T-cell (primary cell): Measurements from ENCODE around the gene ZC3H6. TPM values are rescaled to one million over a fixed set of nuclear protein-coding genes. Genes with fewer than 3 reads are reported as not detected.

ENCODE experiments used
- ATAC-seq, 4 experiments: fragments of 200-7000 bp in 3 of 4; fragments of 150-1000 bp in 1 of 4; cut with Tn5 transposase; replicated peaks in 1 of 4; 1 replicate in 3 of 4; 2 replicates in 1 of 4; pipeline ENCODE4 v1.10.0; 2021; ENCODE audit warnings: moderate library complexity in 3 of 4, mild to moderate bottlenecking in 2 of 4, moderate number of reproducible peaks in 1 of 4
- CTCF ChIA-PET, 2 donors: fragments of 300-600 bp; sonication (Branson Sonifier 250); formaldehyde crosslinking; loops; one replicate each; lab custom pipeline; 2022; ENCODE audit warnings: antibody characterized with exemption in 2 of 2; lab: Charles Lee
- POLR2A ChIA-PET, 2 donors: fragments of 300-600 bp; sonication (Branson Sonifier 250); formaldehyde crosslinking; loops; one replicate each; lab custom pipeline; 2022; ENCODE audit warnings: antibody characterized with exemption in 2 of 2; lab: Charles Lee
- DNase-seq, 35 experiments: peaks; one replicate each; pipeline versions ENCODE4 v3.0.0 to v3.0.0-alpha.2; 2013 to 2023
- H3K27ac ChIP-seq: one replicate; pipeline ENCODE4 v1.5.1; 2013; ENCODE audit warnings: low read length
- H3K27me3 ChIP-seq, 2 experiments: replicated peaks in 1 of 2; 1 replicate in 1 of 2; 2 replicates in 1 of 2; pipeline versions ENCODE4 v1.6.1 to v1.7.0; 2013; ENCODE audit warnings: low read length in 1 of 2, mixed read lengths in 1 of 2; ENCODE audit not compliant: control insufficient read depth in 2 of 2, insufficient read depth in 2 of 2; ENCODE audit errors: extremely low read depth in 1 of 2
- H3K36me3 ChIP-seq, 2 donors: 1 replicate in 1 of 2; 2 replicates in 1 of 2; pipeline versions ENCODE4 v1.6.1 to v1.7.0; 2013; ENCODE audit warnings: low read length in 1 of 2; ENCODE audit not compliant: control insufficient read depth in 2 of 2, insufficient read depth in 1 of 2; ENCODE audit errors: extremely low read depth in 1 of 2
- H3K4me1 ChIP-seq, 2 experiments: 1 replicate in 1 of 2; 2 replicates in 1 of 2; pipeline versions ENCODE4 v1.6.1 to v1.7.0; 2013; ENCODE audit warnings: low read length in 2 of 2, mixed read lengths in 1 of 2; ENCODE audit not compliant: insufficient read depth in 2 of 2, control insufficient read depth in 1 of 2; ENCODE audit errors: extremely low read depth in 1 of 2
- H3K4me3 ChIP-seq, 2 donors: 1 replicate in 1 of 2; 2 replicates in 1 of 2; pipeline versions ENCODE4 v1.5.1 to v1.7.0; 2013; ENCODE audit warnings: mild to moderate bottlenecking in 2 of 2, low read length in 1 of 2, moderate library complexity in 1 of 2; ENCODE audit not compliant: control insufficient read depth in 1 of 2; ENCODE audit errors: extremely low read depth in 1 of 2
- H3K9me3 ChIP-seq: 2 replicates; pipeline ENCODE4 v1.7.0; 2013
- H3K27ac Mint-ChIP-seq, 2 donors: one replicate each; pipeline ENCODE4 v1.8.0; 2020 to 2021; ENCODE audit warnings: mild to moderate bottlenecking in 2 of 2, mixed read lengths in 2 of 2
- H3K27me3 Mint-ChIP-seq, 2 donors: one replicate each; pipeline ENCODE4 v1.8.0; 2021 to 2022; ENCODE audit warnings: mixed read lengths in 2 of 2
- H3K36me3 Mint-ChIP-seq: one replicate; pipeline ENCODE4 v1.8.0; 2021; ENCODE audit warnings: mixed read lengths
- H3K4me1 Mint-ChIP-seq, 3 donors: one replicate each; pipeline ENCODE4 v1.8.0; 2020 to 2022; ENCODE audit warnings: mixed read lengths in 3 of 3, mild to moderate bottlenecking in 1 of 3
- H3K4me3 Mint-ChIP-seq, 3 donors: one replicate each; pipeline ENCODE4 v1.8.0; 2020 to 2022; ENCODE audit warnings: mild to moderate bottlenecking in 3 of 3, mixed read lengths in 3 of 3, moderate library complexity in 3 of 3
- H3K9me3 Mint-ChIP-seq, 3 donors: one replicate each; pipeline ENCODE4 v1.8.0; 2020 to 2022; ENCODE audit warnings: mixed read lengths in 3 of 3
- WGBS: methylation state at CpG from one replicate; pipeline ENCODE4 v1.1.5; 2013; ENCODE audit warnings: missing lambda C conversion rate; ENCODE audit not compliant: insufficient coverage; 5-methylcytosine and 5-hydroxymethylcytosine counted together
- total RNA-seq, 35 experiments: library from RNA in 6 of 35; stranded (reverse) in 6 of 35; fragments of 120-200 nt in 1 of 35; gene quantifications; one replicate each; pipeline versions ENCODE4 v1.2.1 to v1.2.4 and lab custom pipeline; 2013 to 2026

The ZC3H6 gene
- total RNA-seq, 5 donors from 2014 or later (not counting 1 experiment from before 2014, with no cell fraction given): 19.6 to 29.9 (median 25.9) TPM

DNA sequence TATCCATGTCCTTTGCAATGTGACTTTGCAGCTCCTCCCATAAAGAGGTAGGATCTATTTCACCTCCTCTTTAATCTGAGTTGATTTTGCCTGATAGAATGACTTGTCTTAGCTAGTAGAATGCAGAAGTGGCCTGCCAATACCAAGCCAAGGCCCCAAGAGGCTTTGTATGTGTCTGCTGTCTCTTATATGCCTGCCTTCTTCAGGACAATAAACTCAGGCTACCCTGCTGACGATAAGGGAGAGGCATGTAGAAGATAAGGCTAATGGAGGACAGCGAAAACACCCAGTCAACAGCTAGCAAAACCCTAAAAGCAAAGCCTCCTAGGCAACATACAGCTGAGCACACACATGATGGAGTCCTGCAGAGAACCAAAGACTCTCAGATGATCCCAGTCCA lies 18.7 kb upstream of the ZC3H6 start:
- no peak for DNase-seq
- Mint-ChIP-seq H3K9me3 (no peaks in the 10 kb centered on the region), H3K4me1 (peaks cover 7 to 28% (median 8%) of the 10 kb centered on the region in 3 donors), H3K36me3 (no peaks in the 10 kb centered on the region), H3K27ac (no peak overlapping the region), H3K27me3 (peaks cover 0 to 1% of the 10 kb centered on the region in 2 donors), H3K4me3 (no peak overlapping the region)
- ChIA-PET CTCF (interaction anchor here in 1 of 2 donors (0.6 to 1.0 kb wide), 2 partner anchors 10 kb away, joined by 3 read pairs; no protein-coding TSS in a partner anchor), POLR2A (no interaction called here)
- peaks cover 22 to 24% of the 10 kb centered on the region in 2 experiments for H3K4me1 ChIP-seq
- H3K27me3 ChIP-seq: peaks cover 0 to 5% of the 10 kb centered on the region in 2 experiments
- no peak overlapping the region for H3K27ac ChIP-seq
- no CpG with 5 or more reads among the region's 2 CpGs for WGBS
- H3K36me3 ChIP-seq: no peaks in the 10 kb centered on the region
- ATAC-seq: no peak
- H3K9me3 ChIP-seq: no peaks in the 10 kb centered on the region
- H3K4me3 ChIP-seq: no peak overlapping the region

DNA sequence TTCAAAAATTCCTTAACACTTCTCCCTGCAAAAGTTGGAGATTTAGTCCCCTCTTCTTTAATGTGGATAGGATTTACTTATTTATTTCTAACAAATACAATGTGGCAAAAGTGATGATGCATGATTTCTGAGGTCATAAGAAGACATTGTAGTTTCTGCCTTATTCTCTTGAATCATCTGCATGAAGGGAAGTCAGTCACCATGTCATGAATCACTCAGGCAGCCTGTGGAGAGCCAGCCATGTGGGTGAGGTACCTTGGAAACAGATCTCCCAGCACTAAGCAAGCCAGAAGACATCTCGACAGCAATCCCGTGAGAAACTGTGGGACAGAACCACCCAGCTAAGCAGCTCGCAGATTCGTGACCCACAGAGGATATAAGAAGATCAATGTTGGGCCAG lies 17.8 kb upstream of the ZC3H6 start:
- Histone ChIP-seq H3K27me3 (peaks cover 0 to 5% of the 10 kb centered on the region in 2 experiments), H3K36me3 (no peaks in the 10 kb centered on the region), H3K27ac (no peak overlapping the region), H3K4me3 (no peak overlapping the region), H3K4me1 (peaks cover 19% of the 10 kb centered on the region in 2 experiments), H3K9me3 (no peaks in the 10 kb centered on the region)
- H3K4me3 Mint-ChIP-seq: no peak overlapping the region
- no peak for ATAC-seq
- peaks cover 0 to 2% of the 10 kb centered on the region in 2 donors for H3K27me3 Mint-ChIP-seq
- H3K4me1 Mint-ChIP-seq: peaks cover 7 to 28% (median 8%) of the 10 kb centered on the region in 3 donors
- POLR2A ChIA-PET: interaction anchor here in 1 of 2 donors (0.6 kb wide), 1 partner anchor 291 kb away, joined by 5 read pairs; no protein-coding TSS in a partner anchor
- CTCF ChIA-PET: interaction anchor here in 1 of 2 donors (1.0 kb wide), 1 partner anchor 11 kb away, joined by 3 read pairs; no protein-coding TSS in a partner anchor
- H3K27ac Mint-ChIP-seq: no peak overlapping the region
- peaks cover 0 to under 1% (median 0%) of the 10 kb centered on the region in 3 donors for H3K9me3 Mint-ChIP-seq
- DNase-seq: no peak
- 88% methylated on average over 2 of the region's 4 CpGs for WGBS
- no peaks in the 10 kb centered on the region for H3K36me3 Mint-ChIP-seq

DNA sequence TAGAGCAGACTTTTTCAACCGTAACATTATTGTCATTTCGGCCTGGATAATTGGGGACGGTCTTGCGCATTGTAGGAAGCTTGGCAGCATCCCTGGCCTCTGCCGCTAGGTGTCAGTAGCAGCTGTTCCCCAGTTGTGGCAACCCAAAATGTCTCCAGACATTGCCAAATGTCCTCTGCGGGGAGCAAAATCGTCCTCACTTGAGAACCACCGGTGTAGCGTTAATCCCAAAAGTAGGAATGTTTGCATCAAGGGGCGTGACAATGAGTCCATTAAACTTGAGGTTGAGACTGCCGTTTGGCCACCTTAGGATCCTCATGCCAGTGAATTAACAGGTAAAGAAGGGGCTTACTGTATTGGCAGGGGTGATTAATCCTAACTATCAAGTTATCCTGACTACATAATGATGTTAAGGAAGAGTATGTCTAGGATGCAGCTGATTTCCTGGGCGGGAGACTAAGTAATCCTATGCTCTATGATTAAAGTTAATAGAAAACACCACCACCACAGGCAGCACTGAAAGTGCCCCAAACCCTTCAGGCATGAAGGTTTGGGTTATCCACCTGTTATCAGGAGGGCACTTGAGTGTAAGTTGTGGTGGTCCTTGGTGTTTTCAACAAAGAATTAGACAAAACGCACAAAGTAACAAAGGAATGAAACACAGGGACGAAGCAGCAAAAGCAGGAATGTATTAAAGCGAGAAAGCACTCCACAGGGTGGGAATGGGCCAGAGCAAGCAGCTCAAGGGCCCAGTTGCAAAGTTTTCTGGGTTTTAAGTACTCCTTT lies 15.7 kb upstream of the ZC3H6 start:
- Mint-ChIP-seq H3K9me3 (peaks cover 0 to 4% (median 0%) of the 10 kb centered on the region in 3 donors), H3K27me3 (peaks cover 0 to 5% of the 10 kb centered on the region in 2 donors), H3K4me1 (peaks cover 7 to 13% (median 8%) of the 10 kb centered on the region in 3 donors), H3K27ac (peak overlapping the region; percentile 59 to 73), H3K36me3 (no peaks in the 10 kb centered on the region), H3K4me3 (peak overlapping the region; percentile 37 to 59 (median 46))
- H3K4me3 ChIP-seq: no peak overlapping the region
- H3K36me3 ChIP-seq: no peaks in the 10 kb centered on the region
- WGBS: 20% methylated on average over 12 of the region's 15 CpGs
- DNase-seq (peak; percentile 63 to 91 (median 78)), ATAC-seq (peak; percentile 43 to 54 (median 44))
- H3K9me3 ChIP-seq: no peaks in the 10 kb centered on the region
- H3K27me3 ChIP-seq: peaks cover 0 to 5% of the 10 kb centered on the region in 2 experiments
- no peak overlapping the region for H3K27ac ChIP-seq
- CTCF ChIA-PET: interaction anchor here (0.6 to 2.0 kb wide), 18 partner anchors 9 to 921 kb away, joined by 3 to 9 read pairs (median 4); partner anchors contain the start of gene RGPD8 (in 2 of the 2)
- H3K4me1 ChIP-seq: peaks cover 6 to 10% of the 10 kb centered on the region in 2 experiments
- POLR2A ChIA-PET: interaction anchor here (0.6 to 1.1 kb wide), 3 partner anchors 18 to 386 kb away, joined by 3 to 7 read pairs (median 4); partner anchors contain the start of gene SLC20A1 (in 1 of the 2)

DNA sequence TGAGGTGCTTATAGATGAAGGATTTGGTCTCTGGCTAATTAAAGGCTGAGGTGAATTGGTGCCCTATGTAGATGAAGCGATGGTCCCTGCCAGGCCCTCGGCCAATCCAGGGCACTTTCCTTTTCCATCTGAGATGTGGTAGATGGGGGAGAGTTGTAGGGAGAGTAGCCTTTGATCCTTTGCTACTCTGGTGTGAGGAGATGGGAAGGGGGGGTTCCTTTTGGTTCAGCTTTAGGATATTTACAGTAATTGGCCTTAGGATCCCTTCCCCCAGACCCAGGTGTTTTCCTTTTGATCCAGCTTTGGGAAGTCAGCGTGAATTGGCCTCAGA lies 15.1 kb upstream of the ZC3H6 start:
- Histone ChIP-seq H3K9me3 (no peaks in the 10 kb centered on the region), H3K27ac (no peak overlapping the region), H3K4me1 (peaks cover 6 to 7% of the 10 kb centered on the region in 2 experiments), H3K27me3 (peaks cover 0 to 5% of the 10 kb centered on the region in 2 experiments), H3K36me3 (no peaks in the 10 kb centered on the region), H3K4me3 (no peak overlapping the region)
- Mint-ChIP-seq H3K27ac (no peak overlapping the region), H3K4me3 (no peak overlapping the region), H3K9me3 (peaks cover 0 to 4% (median 0%) of the 10 kb centered on the region in 3 donors), H3K36me3 (no peaks in the 10 kb centered on the region), H3K4me1 (peaks cover 7 to 13% (median 8%) of the 10 kb centered on the region in 3 donors), H3K27me3 (peaks cover 0 to 5% of the 10 kb centered on the region in 2 donors)
- ATAC-seq: no peak
- ChIA-PET CTCF (interaction anchor here (0.6 to 2.0 kb wide), 12 partner anchors 9 to 920 kb away, joined by 3 to 8 read pairs (median 3); partner anchors contain the start of gene RGPD8 (in 1 of the 2)), POLR2A (interaction anchor here in 1 of 2 donors (1.1 kb wide), 1 partner anchor 17 kb away, joined by 7 read pairs; no protein-coding TSS in a partner anchor)
- WGBS: 100% methylated on average over 3 of the region's 3 CpGs
- no peak for DNase-seq

DNA sequence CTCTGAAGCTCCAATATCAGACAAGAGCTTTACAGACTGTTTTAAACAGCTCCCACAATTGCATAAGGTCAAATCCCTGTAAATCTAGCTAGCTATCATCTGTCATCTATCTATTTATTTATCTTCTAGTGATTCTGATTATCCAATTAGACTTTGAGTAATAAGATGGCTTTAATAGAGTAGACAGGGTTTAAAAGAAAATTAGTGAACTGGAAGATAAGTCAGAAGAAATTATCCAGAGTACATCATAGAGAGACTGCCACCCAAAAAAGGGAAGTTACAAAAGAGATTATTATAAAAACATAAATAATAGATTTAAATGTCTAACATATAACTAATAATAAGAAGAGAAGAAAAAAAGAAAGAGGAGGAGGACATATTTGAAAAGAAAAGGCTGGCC lies 12.5 kb upstream of the ZC3H6 start:
- Histone ChIP-seq H3K27ac (no peak overlapping the region), H3K36me3 (no peaks in the 10 kb centered on the region), H3K27me3 (peaks cover 0 to 5% of the 10 kb centered on the region in 2 experiments), H3K4me3 (no peak overlapping the region), H3K4me1 (peaks cover 0 to 6% of the 10 kb centered on the region in 2 experiments), H3K9me3 (no peaks in the 10 kb centered on the region)
- Mint-ChIP-seq H3K4me1 (peaks cover 7 to 8% (median 8%) of the 10 kb centered on the region in 3 donors), H3K27ac (no peak overlapping the region), H3K27me3 (peaks cover 0 to 5% of the 10 kb centered on the region in 2 donors), H3K9me3 (peaks cover 0 to 4% (median 0%) of the 10 kb centered on the region in 3 donors), H3K4me3 (no peak overlapping the region), H3K36me3 (no peaks in the 10 kb centered on the region)
- no peak for ATAC-seq
- DNase-seq: no peak
- CTCF ChIA-PET: interaction anchor here (0.6 to 1.6 kb wide), 3 partner anchors 10 to 353 kb away, joined by 3 to 5 read pairs (median 4); partner anchors contain the start of gene RGPD8 (in 1 of the 2)
- POLR2A ChIA-PET: no interaction called here

DNA sequence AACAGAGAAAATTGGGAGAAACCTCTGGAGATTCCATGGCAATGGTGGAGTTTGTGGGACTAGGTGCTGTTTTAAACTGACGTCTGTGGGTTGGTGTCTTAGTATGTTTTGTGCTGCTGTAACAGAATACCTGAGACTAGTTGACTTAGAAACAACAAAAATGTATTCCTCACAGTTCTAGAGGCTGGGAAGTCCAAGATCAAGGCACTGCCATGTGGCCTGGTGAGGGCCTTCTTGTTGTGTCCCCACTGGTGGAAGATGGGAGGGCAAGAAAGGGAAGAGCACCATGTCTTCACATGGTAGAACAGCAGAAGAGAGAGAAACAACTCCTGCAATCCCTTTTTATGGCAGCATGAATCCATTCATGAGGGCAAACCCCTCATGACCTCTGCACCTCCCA lies 6.8 kb upstream of the ZC3H6 start:
- DNase-seq: no peak
- H3K4me1 ChIP-seq: no peaks in the 10 kb centered on the region
- H3K27me3 Mint-ChIP-seq: no peaks in the 10 kb centered on the region
- POLR2A ChIA-PET: interaction anchor here in 1 of 2 donors (0.8 kb wide), 1 partner anchor 76 kb away, joined by 3 read pairs; no protein-coding TSS in a partner anchor
- H3K4me3 Mint-ChIP-seq: no peak overlapping the region
- H3K9me3 ChIP-seq: no peaks in the 10 kb centered on the region
- H3K36me3 Mint-ChIP-seq: peaks cover 6% of the 10 kb centered on the region
- no peaks in the 10 kb centered on the region for H3K36me3 ChIP-seq
- H3K27ac ChIP-seq: no peak overlapping the region
- no peak for ATAC-seq
- H3K27ac Mint-ChIP-seq: no peak overlapping the region
- no peak overlapping the region for H3K4me3 ChIP-seq
- CTCF ChIA-PET: no interaction called here
- H3K4me1 Mint-ChIP-seq: no peaks in the 10 kb centered on the region
- peaks cover 2 to 8% (median 4%) of the 10 kb centered on the region in 3 donors for H3K9me3 Mint-ChIP-seq
- no CpG with 5 or more reads among the region's 1 CpG for WGBS
- H3K27me3 ChIP-seq: no peaks in the 10 kb centered on the region
